HG03378 (cell line): Measurements from ENCODE around the gene MED8.
"Not testable (repeated sequence)": the region's sequence is repeated elsewhere in the genome, so short reads cannot be mapped to it uniquely, and the experiment has no call there.

ENCODE experiments used
- ATAC-seq: cut with Tn5 transposase; IDR thresholded peaks from one replicate; pipeline ENCODE4 v1.9.1; 2021; ENCODE audit warnings: mild to moderate bottlenecking, moderate library complexity; ENCODE audit not compliant: unreplicated experiment

MED8 gene

DNA sequence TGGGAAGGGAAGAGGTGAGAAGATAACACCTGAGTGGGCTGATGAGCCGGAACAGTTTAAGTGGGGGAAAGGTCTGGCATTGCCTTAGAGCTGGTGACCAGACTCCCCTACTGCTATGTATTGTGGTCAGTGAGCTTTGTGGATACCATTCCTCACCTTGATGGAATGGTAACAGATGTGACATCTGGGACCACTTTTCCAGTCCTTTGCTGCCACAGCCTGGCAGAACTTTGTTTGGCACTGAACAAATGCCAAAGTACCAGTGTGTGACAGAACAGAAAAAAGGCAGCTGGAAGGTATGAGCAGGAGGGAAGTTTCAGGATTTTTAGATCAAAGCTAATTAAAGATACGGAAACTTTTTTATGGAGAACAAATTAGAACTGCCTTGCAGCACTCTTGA is 6.2 kb downstream of the MED8 start:
- ATAC-seq, result no peak

DNA sequence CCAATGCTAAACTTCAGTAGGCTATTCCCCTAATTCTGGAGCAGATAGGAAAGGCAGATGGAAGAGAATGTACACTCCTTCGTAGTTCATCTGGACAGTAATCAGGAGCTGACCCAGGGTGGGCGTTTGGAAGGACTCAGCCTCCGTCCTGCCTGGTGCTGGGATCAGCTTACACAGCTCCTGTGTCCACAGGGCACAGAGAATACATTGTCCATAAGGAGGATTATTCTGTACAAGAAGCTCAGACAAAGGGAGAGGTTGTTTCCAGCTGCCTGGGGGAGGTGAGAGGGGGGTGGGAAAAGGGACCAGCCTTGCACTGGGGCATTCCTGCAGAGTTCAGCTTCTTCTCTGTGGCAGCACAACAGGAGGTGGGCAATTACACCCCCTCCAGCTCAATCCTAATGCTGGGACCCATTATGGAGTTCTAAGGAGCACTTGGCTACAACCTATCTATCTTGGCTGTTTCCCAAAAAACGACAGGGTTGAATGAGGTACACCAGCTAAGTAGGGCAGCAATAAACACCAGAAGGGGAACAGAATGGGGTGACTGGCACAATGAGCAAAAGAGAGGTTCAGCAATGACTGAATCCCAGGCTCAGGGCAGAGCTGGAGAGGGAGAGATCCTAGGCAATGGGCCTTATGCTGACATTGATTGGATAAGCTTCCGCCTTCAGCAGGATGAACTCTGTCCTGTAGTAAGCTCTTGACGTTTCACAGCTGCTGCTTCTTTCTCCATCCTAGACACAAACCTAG is 7.4 kb downstream of the MED8 start:
- no peak for ATAC-seq

DNA sequence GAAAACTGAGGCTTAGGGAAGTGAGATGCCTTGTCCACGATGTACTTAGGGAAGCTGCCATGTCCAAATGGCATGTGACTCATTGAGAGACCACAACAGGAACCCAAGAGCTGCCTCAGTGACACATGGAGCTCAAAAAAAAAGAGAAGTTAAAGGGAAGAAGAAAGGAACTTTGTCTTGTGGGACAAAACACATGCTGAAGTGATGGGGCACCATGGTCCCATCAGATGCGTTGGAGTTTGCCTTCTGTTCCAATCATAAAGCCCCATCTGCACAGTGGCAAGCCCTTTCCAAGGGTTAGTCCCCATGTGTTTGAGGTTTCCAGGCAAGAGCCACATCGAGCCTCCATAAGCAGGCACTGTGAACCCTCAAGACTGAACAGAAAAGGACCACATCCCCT is 8.0 kb downstream of the MED8 start:
- no peak for ATAC-seq

GRCh38 chr1:43379476-43379875 is 10.1 kb downstream of the MED8 start:
- no peak for ATAC-seq

DNA sequence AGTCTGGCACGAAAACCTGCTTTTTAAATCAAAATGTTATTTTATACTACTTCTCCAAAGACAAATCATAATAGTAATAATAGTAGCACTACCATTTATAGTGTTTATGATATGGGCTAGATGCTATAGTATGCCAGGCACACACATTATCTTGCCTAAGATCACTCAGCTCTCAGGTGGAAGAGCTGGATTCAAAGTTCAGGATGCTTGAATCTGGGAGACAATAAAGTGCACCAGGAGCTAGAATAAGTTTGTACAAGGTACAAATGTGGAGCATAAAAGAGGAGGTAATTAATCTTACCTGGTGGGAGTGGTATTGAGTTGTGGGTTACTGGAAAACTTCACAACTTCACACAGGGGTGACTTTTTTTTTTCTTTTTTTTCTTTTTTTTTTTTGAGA is 11.8 kb downstream of the MED8 start:
- no peak for ATAC-seq

DNA sequence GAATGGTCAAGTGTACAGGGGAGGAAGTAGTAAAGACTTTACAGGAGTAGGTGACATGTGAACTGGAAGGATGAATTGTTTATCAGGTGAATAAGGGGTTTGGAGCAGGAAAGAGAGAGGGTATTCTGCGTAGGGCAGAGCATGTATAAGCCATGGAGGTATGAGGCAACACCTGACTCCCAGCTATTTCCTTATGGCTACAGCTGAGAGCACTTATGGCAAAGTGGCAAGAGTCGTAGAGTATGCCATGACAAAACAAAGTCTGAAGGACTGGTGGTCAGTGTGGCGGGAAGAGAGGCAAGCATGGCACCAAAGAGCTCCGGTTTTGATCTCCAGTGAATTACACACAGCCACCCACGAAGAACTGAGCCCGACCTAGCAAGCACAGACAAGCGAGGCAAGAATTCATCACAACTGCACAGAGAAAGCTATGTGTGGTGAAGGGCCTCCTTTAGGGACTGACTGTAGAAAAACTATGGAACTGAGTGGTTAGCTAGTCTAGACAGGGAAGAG is 12.8 kb downstream of the MED8 start:
- no peak for ATAC-seq

- no peak for ATAC-seq
Observed at GRCh38 chr1:43373066-43373940, 16.3 kb downstream of the MED8 start.

- ATAC-seq, result no peak
Observed at GRCh38 chr1:43372172-43372571, 17.4 kb downstream of the MED8 start.

GRCh38 chr1:43370564-43370963 is 19.0 kb downstream of the MED8 start:
- ATAC-seq, result no peak

DNA sequence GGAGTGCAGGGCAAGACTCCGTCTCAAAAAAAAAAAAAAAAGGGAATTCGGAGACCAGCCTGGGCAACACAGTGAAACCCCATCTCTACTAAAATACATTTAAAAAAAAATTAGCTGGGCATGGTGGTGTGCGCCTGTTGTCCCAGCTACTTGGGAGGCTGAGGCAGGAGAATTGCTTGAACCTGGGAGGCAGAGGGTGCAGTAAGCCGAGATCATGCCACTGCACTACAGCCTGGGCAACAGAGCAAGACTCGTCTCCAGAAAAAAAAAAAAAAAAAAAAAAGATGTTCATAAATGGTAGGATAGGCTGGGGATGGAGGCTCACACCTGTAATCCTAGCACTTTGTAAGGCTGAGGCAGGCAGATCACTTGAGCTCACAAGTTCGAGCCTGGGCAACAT is 19.8 kb downstream of the MED8 start:
- not testable (repeated sequence) for ATAC-seq

DNA sequence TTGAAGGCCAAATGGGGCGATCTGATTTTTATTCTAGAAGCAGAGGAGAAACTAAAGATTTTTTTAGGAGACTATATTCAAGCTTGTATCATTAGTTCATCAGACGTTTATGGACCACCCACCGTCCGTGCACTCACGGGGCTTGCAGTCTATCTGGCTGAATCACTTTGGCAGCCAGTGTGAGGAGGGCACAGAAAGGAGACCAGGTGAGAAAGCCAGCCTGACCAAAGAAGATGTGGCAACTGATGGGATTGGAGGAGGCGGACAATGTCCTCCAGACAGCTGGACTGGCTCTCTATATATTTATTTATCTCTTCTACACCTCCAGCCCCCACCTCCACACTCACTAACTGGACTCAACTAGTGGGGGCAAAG is 21.0 kb downstream of the MED8 start:
- no peak for ATAC-seq

DNA sequence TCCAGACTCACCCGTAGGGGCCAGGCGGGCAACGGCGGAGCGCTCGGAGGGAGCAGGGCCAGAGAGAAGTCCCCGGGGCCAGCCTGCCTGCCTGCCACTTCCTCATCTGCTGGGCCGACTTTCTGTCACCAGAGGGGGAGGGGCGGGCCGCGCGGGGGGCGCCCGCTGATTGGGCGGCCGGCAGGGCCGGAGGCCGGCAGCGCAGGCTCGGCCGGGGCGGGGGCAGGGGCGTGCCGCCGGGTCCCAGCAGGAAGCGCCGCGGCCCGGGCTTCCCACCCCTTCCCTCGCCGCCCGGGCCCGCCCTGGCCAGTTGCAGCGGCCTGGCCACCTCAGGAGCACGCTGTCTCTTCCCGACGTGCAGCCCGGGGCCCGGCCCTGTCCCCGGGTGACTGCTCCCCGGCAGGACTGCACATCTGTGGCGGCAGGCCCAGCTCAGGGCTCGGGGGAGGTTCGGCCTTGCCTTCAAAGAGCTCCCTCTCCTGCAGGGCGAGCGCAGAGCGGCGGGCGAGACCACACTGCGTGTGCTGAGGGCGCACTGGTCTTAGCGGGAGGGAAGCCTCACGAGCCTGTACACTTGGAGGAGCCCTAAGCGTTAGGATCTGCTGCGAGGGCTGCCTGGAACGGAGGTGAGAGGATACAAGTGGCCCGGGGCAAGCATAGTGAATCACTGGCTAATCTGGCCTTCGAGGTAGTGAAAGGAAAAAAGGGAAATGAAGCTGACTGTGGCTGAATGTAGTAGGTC is 21.5 kb downstream of the MED8 start, which contains the start of gene ELOVL1:
Gene ELOVL1, minus strand, starts transcription at position 108 of the 742 bp plus-strand sequence. CDS start 2,402 bp downstream, outside the sequence.
- ATAC-seq, result peak; percentile 48

DNA sequence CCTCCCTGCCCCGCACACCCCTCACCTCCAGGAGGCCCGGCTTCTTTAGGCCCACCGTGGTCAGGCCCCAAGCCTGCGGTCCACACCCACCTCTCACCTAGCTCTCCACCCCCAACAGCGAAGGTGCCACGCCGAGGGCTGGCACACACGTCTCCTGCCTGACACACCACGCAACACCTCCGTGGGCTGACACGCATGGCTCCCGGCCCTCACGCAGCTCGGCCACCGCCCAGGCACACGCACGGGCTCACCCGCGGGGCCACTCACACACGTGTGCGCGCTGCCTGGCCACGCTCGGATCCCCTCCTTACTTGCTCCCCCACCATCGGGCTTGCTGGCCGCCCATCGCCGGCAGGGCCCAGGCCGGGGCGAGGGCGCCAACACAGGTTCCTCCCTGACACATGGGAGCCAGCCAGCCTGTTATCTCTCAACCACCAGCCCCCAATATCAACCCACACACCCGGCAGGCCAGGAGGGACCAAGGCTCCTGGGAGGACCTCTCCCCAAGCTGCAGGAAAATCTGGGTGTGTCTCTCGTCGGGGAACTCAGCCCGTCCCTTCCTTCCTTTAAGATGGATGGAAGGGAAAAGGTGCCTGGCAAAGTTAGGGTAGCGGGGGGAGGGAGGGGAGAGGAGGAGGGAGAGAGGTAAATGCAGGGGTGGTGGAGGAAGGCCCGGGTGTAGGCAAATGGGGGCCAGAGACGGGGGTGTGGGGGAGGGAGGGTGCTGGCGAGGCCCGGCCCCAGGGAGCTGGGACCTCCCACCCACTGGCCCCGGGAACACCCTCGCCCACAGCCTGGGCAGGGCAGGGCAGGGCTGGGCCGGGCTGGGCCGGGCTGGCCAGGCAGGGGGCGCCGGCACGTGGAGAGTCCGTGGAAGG is 22.3 kb downstream of the MED8 start:
- ATAC-seq, result peak; percentile 27

GRCh38 chr1:43366601-43367025 is 23.0 kb downstream of the MED8 start:
- no peak for ATAC-seq

GRCh38 chr1:43366179-43366578 is 23.4 kb downstream of the MED8 start:
- ATAC-seq, result no peak

- no peak for ATAC-seq
Observed at GRCh38 chr1:43365678-43366077, 23.9 kb downstream of the MED8 start.

DNA sequence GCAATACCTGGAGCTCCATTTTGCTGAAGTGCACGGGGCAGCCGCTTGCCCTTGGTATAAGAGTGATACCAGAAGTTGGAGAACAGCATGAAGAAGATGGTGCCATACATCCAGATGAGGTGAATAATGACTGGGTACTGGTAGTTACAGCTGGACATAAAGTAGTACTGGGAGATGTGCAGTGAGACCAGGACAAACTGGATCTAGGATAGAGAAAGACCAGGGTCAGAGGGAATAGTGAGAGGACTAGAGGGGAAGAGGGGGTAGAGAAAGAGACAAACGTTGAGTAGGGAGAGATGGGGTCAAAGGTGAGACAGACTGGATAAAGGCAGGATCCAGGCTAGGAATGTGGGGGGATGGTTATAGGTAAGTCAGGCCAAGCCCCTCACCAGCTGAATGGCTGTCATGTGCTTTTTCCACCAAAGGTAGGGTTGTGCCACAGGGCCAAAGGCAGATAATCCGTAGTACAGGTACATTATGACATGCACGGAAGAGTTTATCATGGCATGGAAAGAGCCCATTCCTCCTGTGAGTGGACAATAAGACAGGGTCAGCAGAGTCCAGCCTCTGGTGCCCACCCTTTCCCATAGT is 25.6 kb downstream of the MED8 start:
- ATAC-seq, result no peak

- no peak for ATAC-seq
Observed at GRCh38 chr1:43363283-43363934, 26.2 kb downstream of the MED8 start.

DNA sequence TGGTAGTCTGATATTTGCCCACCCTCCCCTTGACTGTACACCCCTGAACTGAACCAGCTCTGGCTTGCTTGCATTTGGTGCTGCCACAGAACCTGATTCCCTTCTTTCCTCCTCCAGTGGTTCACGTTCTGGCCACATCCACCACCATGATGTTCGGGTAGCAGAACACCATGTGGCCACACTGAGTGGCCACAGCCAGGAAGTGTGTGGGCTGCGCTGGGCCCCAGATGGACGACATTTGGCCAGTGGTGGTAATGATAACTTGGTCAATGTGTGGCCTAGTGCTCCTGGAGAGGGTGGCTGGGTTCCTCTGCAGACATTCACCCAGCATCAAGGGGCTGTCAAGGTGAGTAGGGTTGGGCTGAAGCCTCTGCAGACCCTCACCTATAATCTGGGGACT is 29.0 kb downstream of the MED8 start:
- ATAC-seq, result no peak
